ENCODE results near the gene CELF4. TPM values are rescaled to one million over a fixed set of nuclear protein-coding genes. Genes with fewer than 3 reads are reported as not detected.

CELF4 gene
- polyA plus RNA-seq, 1 donor (not counting 4 experiments of a cell fraction or from before 2014, with no cell fraction given), result not detected

DNA sequence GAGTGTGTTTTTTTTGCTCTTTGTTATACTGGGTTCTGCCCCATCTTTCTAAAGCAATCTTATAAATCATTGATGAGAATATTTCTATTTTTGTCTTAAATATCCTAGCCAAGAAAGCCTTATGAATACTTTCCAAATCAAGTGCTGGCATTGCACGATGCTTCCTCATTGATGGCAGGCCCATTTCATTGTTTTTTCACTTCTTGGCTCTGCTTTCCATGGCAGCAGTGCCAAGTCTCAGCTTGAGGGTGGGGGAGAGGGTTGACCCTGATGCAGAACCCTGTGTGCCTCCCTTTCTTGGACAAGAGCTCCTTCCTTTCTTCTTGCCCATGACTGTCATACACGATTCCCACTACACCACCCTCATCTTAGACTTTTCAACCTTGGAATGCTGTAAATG is 16.7 kb upstream of the CELF4 start:
- dilution Hi-C loops (cut with MboI; ENCODE audit: extremely low pct_ligation_motif_present, low sequenced_read_pairs), result no loop called here
- H3K4me1 ChIP-seq (ENCODE audit: control insufficient read depth, extremely low read depth, insufficient read depth, low read length), result peaks cover 19% of the 10 kb centered on the region
- no peaks in the 10 kb centered on the region for H3K9me1 ChIP-seq (ENCODE audit: control insufficient read depth, extremely low read depth, insufficient read depth, low read length)
- FAIRE-seq (no peak), DNase-seq (ENCODE audit: low read depth, low spot score) (no peak)
- H3K27me3 ChIP-seq (ENCODE audit: control insufficient read depth, extremely low read depth, insufficient read depth, low read length), result no peaks in the 10 kb centered on the region
- no peak overlapping the region for H3K4me2 ChIP-seq (ENCODE audit: control insufficient read depth, extremely low read depth, insufficient read depth, low read depth, low read length)
- no peaks in the 10 kb centered on the region for H4K20me1 ChIP-seq (ENCODE audit: control insufficient read depth, extremely low read depth, insufficient read depth, low read length)
- TF ChIP-seq EZH2 (IDR thresholded peaks at IDR 0.05; ENCODE audit: low read length), result no peak
- TF ChIP-seq, protein P1, sequence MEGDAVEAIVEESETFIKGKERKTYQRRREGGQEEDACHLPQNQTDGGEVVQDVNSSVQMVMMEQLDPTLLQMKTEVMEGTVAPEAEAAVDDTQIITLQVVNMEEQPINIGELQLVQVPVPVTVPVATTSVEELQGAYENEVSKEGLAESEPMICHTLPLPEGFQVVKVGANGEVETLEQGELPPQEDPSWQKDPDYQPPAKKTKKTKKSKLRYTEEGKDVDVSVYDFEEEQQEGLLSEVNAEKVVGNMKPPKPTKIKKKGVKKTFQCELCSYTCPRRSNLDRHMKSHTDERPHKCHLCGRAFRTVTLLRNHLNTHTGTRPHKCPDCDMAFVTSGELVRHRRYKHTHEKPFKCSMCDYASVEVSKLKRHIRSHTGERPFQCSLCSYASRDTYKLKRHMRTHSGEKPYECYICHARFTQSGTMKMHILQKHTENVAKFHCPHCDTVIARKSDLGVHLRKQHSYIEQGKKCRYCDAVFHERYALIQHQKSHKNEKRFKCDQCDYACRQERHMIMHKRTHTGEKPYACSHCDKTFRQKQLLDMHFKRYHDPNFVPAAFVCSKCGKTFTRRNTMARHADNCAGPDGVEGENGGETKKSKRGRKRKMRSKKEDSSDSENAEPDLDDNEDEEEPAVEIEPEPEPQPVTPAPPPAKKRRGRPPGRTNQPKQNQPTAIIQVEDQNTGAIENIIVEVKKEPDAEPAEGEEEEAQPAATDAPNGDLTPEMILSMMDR (optimal IDR thresholded peaks at IDR 0.05 in 1 of 3, IDR thresholded peaks at IDR 0.05 in 1 of 3, conservative IDR thresholded peaks at IDR 0.05 in 1 of 3; ENCODE audit: extremely low read depth in 1 of 3, insufficient read depth in 2 of 3, low read length in 3 of 3), result no peak
- no peak overlapping the region for H3K4me3 ChIP-seq (ENCODE audit: control insufficient read depth in 2 of 3, extremely low read depth in 1 of 3, insufficient read depth in 2 of 3, low read depth in 1 of 3, low read length in 3 of 3)
- no peak overlapping the region for H2AFZ ChIP-seq (ENCODE audit: control insufficient read depth, low read length)
- H3K79me2 ChIP-seq (ENCODE audit: control insufficient read depth, insufficient read depth, low read length), result no peaks in the 10 kb centered on the region
- H3K9ac ChIP-seq (ENCODE audit: control insufficient read depth, extremely low read depth, insufficient read depth, low read length), result no peak overlapping the region
- H3K9me3 ChIP-seq (ENCODE audit: control insufficient read depth, low read depth, low read length), result no peaks in the 10 kb centered on the region
- no peaks in the 10 kb centered on the region for H3K36me3 ChIP-seq (ENCODE audit: control insufficient read depth in 2 of 2, extremely low read depth in 1 of 2, insufficient read depth in 2 of 2, low read length in 2 of 2)
- H3K27ac ChIP-seq (ENCODE audit: control insufficient read depth, insufficient read depth, low read length), result no peak overlapping the region

DNA sequence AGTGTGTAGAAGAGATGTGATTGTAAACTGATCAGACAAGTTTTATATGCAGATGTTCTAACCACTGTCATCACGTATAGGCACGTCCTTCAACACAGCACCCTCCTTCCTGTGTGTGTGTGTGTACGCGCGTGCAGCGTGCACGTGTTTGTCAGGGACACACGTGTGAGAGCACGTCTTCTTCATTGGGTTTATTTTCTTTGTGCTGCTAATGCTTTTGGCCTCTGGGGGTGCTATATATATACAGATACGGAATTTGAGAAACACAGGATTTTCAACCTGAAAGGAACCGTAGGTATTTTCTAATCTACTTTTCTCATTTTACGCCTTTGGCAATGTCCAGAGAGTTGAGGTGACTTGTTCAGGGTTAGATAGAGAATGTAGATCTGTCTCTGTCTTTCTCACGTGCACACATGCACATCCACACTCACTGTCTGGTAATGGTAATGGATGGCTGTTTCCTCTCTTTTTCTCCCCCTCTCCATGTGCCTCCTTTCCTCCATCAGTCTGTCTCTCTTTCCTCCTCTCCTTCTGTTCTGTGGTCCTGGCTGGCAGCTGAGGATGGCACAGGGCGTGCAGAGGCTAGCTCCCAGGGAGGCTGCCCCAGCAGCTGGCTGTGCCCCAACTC is 13.4 kb upstream of the CELF4 start:
- Histone ChIP-seq H3K27me3 (ENCODE audit: control insufficient read depth, extremely low read depth, insufficient read depth, low read length) (no peaks in the 10 kb centered on the region), H2AFZ (ENCODE audit: control insufficient read depth, low read length) (peak overlapping the region; percentile 76), H3K9ac (ENCODE audit: control insufficient read depth, extremely low read depth, insufficient read depth, low read length) (peak overlapping the region; percentile 24), H3K79me2 (ENCODE audit: control insufficient read depth, insufficient read depth, low read length) (no peaks in the 10 kb centered on the region), H3K4me1 (ENCODE audit: control insufficient read depth, extremely low read depth, insufficient read depth, low read length) (peaks cover 29% of the 10 kb centered on the region), H3K27ac (ENCODE audit: control insufficient read depth, insufficient read depth, low read length) (no peak overlapping the region), H3K36me3 (ENCODE audit: control insufficient read depth in 2 of 2, extremely low read depth in 1 of 2, insufficient read depth in 2 of 2, low read length in 2 of 2) (no peaks in the 10 kb centered on the region), H3K4me2 (ENCODE audit: control insufficient read depth, extremely low read depth, insufficient read depth, low read depth, low read length) (peak overlapping the region; percentile 75), H3K4me3 (ENCODE audit: control insufficient read depth in 2 of 3, extremely low read depth in 1 of 3, insufficient read depth in 2 of 3, low read depth in 1 of 3, low read length in 3 of 3) (no peak overlapping the region), H3K9me3 (ENCODE audit: control insufficient read depth, low read depth, low read length) (no peaks in the 10 kb centered on the region), H4K20me1 (ENCODE audit: control insufficient read depth, extremely low read depth, insufficient read depth, low read length) (no peaks in the 10 kb centered on the region), H3K9me1 (ENCODE audit: control insufficient read depth, extremely low read depth, insufficient read depth, low read length) (no peaks in the 10 kb centered on the region)
- FAIRE-seq, result peak; percentile 87
- TF ChIP-seq, protein P1 (optimal IDR thresholded peaks at IDR 0.05 in 1 of 3, IDR thresholded peaks at IDR 0.05 in 1 of 3, conservative IDR thresholded peaks at IDR 0.05 in 1 of 3; ENCODE audit: extremely low read depth in 1 of 3, insufficient read depth in 2 of 3, low read length in 3 of 3), result peak; percentile 50 to 64 (median 59)
- no peak for TF ChIP-seq EZH2 (IDR thresholded peaks at IDR 0.05; ENCODE audit: low read length)
- DNase-seq (ENCODE audit: low read depth, low spot score), result peak; percentile 69
- dilution Hi-C loops (cut with MboI; ENCODE audit: extremely low pct_ligation_motif_present, low sequenced_read_pairs), result no loop called here

Data from keratinocyte (primary cell).